ENCODE data around the gene POLR1G.

The POLR1G gene

GRCh38 chr19:45457776-45458175 is 51.3 kb downstream of the POLR1G start:
- no peak overlapping the region for H3K27ac ChIP-seq (ENCODE audit: insufficient read depth, low read depth, low read length, poor library complexity, severe bottlenecking)
- no peaks in the 10 kb centered on the region for H3K9me3 ChIP-seq (ENCODE audit: control insufficient read depth, low read length)
- H3K4me3 ChIP-seq (ENCODE audit: insufficient read depth, low read depth, low read length), result no peak overlapping the region
- peaks cover 9% of the 10 kb centered on the region for H3K4me1 ChIP-seq (ENCODE audit: control insufficient read depth, insufficient read depth, low read length)
- no peaks in the 10 kb centered on the region for H3K27me3 ChIP-seq (ENCODE audit: control insufficient read depth, insufficient read depth, low read length, poor library complexity, severe bottlenecking)
- no peaks in the 10 kb centered on the region for H3K36me3 ChIP-seq (ENCODE audit: control insufficient read depth, insufficient read depth, low read length)

Data from ectodermal cell (in vitro differentiated cells).